ENCODE results near the gene BAG5. TPM values are rescaled to one million over a fixed set of nuclear protein-coding genes. Genes with fewer than 3 reads are reported as not detected.

Gene BAG5
- total and polyA plus RNA-seq, 2 donors (not counting 1 experiment from before 2014, with no cell fraction given) = 7.4 to 31.6 TPM

DNA sequence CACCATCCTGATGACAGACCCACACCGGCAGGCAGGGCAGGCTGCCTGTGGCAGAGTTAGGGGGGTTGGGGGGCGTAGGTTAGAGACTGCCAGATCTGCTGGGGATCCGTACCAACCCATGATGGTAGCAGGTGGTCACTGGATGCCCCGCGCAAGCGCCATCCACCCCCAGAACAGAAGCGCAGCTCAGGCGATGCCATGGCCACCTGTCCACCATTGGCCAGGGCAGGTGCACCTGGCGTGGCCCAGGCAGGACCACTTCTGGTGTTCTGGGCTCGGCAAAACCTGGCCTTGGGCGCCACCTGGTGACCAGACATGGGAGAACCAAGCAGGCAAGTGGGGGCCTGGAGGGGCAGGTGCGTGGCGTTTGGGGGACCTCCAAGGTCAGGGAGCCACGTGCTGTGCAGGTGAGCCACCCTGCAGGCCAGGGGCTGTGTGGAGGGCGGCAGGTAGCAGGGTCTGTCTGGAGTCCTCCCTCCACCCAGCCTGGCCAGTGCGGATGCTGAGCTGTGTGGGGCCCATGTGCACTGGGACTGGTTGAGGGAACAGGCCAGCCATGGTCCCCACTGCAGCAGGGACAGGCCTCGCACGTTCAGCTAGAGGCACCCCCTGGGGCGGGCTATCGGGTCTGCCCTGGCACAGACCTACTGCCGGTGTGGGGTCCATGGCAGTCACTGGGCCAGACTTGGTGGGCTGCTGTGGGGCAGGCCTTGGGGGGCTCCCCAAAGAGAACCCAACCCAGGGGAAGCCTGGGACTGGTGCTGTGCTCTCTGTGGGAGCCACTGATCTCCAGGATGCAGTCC, 15.6 kb downstream of the BAG5 start:
- TF ChIP-seq, protein P1, sequence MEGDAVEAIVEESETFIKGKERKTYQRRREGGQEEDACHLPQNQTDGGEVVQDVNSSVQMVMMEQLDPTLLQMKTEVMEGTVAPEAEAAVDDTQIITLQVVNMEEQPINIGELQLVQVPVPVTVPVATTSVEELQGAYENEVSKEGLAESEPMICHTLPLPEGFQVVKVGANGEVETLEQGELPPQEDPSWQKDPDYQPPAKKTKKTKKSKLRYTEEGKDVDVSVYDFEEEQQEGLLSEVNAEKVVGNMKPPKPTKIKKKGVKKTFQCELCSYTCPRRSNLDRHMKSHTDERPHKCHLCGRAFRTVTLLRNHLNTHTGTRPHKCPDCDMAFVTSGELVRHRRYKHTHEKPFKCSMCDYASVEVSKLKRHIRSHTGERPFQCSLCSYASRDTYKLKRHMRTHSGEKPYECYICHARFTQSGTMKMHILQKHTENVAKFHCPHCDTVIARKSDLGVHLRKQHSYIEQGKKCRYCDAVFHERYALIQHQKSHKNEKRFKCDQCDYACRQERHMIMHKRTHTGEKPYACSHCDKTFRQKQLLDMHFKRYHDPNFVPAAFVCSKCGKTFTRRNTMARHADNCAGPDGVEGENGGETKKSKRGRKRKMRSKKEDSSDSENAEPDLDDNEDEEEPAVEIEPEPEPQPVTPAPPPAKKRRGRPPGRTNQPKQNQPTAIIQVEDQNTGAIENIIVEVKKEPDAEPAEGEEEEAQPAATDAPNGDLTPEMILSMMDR (IDR thresholded peaks at IDR 0.05) = peak; percentile 95
- TF ChIP-seq EZH2 (IDR thresholded peaks at IDR 0.05; ENCODE audit: borderline replicate concordance, insufficient read depth, low read depth, low read length, poor library complexity, severe bottlenecking) = no peak
- H3K27me3 Mint-ChIP-seq = no peaks in the 10 kb centered on the region
- peaks cover 0 to 3% of the 10 kb centered on the region in 2 experiments for H3K36me3 ChIP-seq (replicated peaks in 1 of 2; ENCODE audit: control extremely low read depth in 1 of 2, control insufficient read depth in 1 of 2, extremely low read depth in 1 of 2, insufficient read depth in 2 of 2, low read length in 1 of 2)
- CTCF ChIA-PET = interaction anchor here (0.5 to 9.3 kb wide), 11 partner anchors 10 to 60 kb away, joined by 3 to 128 read pairs (median 4); partner anchors contain the start of gene TRMT61A
- WGBS (ENCODE audit: insufficient coverage) = 27% methylated on average over 20 of the region's 21 CpGs
- ATAC-seq (ENCODE audit: low read depth) = peak; percentile 83
- POLR2A ChIA-PET = no interaction called here
- peaks cover 0 to 22% (median 2%) of the 10 kb centered on the region in 4 experiments for H3K27me3 ChIP-seq (replicated peaks in 1 of 4; ENCODE audit: control extremely low read depth in 1 of 4, control insufficient read depth in 3 of 4, insufficient read depth in 4 of 4, low read length in 3 of 4)
- peak; percentile 82 for DNase-seq
- H2AFZ ChIP-seq (ENCODE audit: insufficient read depth, low read depth, low read length, poor library complexity, severe bottlenecking) = no peak overlapping the region
- peaks cover 29% of the 10 kb centered on the region for H3K79me2 ChIP-seq (ENCODE audit: control insufficient read depth, insufficient read depth, low read length)
- H3K27ac ChIP-seq (ENCODE audit: low read length in 2 of 2) = no peak overlapping the region
- intact Hi-C loops (cut with micrococcal nuclease) = loop anchor here (1.0 to 5.0 kb wide), 2 partner anchors 47 to 470 kb away; no protein-coding TSS in a partner anchor
- H3K9me3 Mint-ChIP-seq (ENCODE audit: insufficient read depth) = no peaks in the 10 kb centered on the region
- H3K4me3 ChIP-seq (ENCODE audit: control extremely low read depth in 1 of 5, extremely low read depth in 1 of 5, insufficient read depth in 1 of 5, low read depth in 2 of 5, low read length in 4 of 5) = no peak overlapping the region
- H4K20me1 ChIP-seq (ENCODE audit: control insufficient read depth, insufficient read depth, low read length, poor library complexity, severe bottlenecking) = peaks cover 34% of the 10 kb centered on the region
- H3K4me3 Mint-ChIP-seq = no peak overlapping the region
- H3K4me2 ChIP-seq (replicated peaks; ENCODE audit: low read depth, low read length, poor library complexity, severe bottlenecking) = no peak overlapping the region
- H3K4me1 Mint-ChIP-seq = peaks cover 4% of the 10 kb centered on the region
- H3K27ac Mint-ChIP-seq = no peak overlapping the region
- H3K9ac ChIP-seq (ENCODE audit: low read length) = no peak overlapping the region
- H3K4me1 ChIP-seq (ENCODE audit: control insufficient read depth in 2 of 2, insufficient read depth in 2 of 2, low read length in 2 of 2) = peaks cover 0 to 6% of the 10 kb centered on the region in 2 donors
- no peaks in the 10 kb centered on the region for H3K9me3 ChIP-seq (ENCODE audit: control extremely low read depth in 1 of 3, control insufficient read depth in 2 of 3, insufficient read depth in 1 of 3, low read length in 2 of 3)

All from B cell (primary cell).